Cortex of kidney (tissue), 1 donor: ENCODE data around the gene EXOSC7.
"Not testable (repeated sequence)": the region's sequence is repeated elsewhere in the genome, so short reads cannot be mapped to it uniquely, and the experiment has no call there.

ENCODE experiments used
- DNase-seq: peaks from one replicate; lab custom pipeline; 2025; lab: John Stamatoyannopoulos, UW

Gene EXOSC7

DNA sequence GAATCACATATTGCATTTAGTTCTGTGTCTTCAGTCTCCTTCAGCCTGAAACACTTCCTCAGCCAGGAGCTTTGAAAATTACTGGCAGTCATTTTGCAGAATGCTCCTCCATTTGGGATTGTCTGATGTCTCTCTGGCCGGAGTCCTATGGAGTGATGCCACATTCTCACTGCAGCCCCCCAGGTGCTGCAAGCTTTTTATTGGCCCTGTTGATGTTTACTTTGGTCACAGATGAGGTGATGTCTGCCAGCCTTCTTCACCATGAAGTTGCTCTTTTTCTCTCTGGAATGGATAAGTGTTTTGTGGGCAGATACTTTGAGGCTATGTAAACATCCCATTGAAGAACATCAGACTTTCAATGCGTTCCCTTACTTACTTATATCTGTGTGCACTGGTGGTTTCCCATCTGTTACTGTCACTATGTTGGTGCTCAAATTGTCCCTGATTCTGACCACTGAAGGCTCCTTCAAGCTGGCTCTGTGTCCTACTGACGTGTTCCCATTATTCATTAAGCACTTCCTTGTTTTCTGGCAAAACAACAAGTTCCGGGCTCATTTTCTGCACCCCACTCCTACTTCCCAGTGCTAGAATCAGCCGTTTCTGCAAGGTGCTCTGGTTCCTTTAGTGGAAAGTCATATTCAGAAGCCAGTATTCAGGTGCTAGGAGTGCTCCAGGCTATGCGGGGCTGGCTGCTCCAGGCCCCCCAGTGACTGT lies 48.7 kb downstream of the EXOSC7 start:
- DNase-seq, result no peak

DNA sequence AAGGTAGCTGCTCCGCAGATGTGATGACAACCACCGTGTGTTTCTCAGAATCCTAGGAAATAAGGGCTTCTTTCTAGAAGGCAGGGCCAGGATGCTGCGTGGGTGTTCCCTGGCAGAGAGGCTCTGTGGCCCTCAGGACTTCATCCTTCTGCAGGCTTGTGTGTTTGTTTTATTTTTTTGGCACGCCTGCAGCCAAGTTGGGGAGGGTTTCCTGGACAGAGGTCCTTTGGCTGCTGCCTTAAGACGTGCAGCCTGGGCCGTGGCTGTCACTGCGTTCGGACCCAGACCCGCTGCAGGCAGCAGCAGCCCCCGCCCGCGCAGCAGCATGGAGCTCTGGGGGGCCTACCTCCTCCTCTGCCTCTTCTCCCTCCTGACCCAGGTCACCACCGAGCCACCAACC lies 50.0 kb downstream of the EXOSC7 start, which contains the start of gene CLEC3B:
Gene CLEC3B (plus strand): TSS at position 266 of the 400 bp plus-strand sequence. CDS start 60 bp downstream, at position 326.
- no peak for DNase-seq

GRCh38 chr3:45026957-45027356 lies 50.9 kb downstream of the EXOSC7 start:
- DNase-seq, result no peak

GRCh38 chr3:45027441-45027840 lies 51.4 kb downstream of the EXOSC7 start:
- DNase-seq, result no peak

GRCh38 chr3:45029216-45029615 lies 53.2 kb downstream of the EXOSC7 start:
- DNase-seq, result no peak

DNA sequence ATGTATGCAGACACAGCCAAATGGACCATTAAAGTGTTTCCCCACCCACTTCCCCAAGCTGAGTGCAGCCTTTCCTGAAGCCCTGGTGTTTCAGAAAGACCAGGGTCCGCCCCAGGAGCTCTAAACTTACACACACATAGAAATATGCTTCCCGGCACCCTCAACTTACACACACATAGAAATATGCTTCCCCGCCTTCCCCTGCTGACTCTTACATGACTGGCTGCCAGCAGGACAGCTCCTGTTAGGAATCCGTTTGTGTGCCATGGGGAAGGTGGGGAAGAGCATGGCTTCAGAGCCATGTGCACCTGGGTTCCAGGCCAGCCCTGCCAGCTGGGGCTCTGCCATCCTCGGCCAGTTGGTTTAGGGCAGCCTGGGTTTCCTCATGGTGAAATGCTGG lies 53.6 kb downstream of the EXOSC7 start:
- DNase-seq, result no peak

DNA sequence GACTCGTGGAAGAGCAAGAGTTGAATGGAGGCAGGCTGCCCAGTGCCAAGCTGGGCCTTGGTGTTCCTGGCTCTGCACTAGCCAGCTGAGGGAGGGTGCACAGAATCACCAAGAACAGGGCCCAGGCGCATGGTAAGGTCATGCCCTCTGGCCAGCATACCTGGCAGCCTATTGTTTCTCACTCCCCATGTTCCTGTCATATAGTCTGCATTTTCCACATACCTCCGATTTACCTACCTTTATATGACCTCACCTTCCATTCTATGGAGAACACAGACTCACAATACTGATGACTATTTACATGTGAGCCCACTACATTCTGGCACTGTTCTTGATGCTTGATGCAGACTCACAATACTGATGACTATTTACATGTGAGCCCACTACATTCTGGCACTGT lies 55.5 kb downstream of the EXOSC7 start:
- DNase-seq, result no peak

GRCh38 chr3:45032113-45032512 lies 56.1 kb downstream of the EXOSC7 start:
- no peak for DNase-seq

- no peak for DNase-seq
These were observed 57.7 kb downstream of the EXOSC7 start for GRCh38 chr3:45033791-45034190.

DNA sequence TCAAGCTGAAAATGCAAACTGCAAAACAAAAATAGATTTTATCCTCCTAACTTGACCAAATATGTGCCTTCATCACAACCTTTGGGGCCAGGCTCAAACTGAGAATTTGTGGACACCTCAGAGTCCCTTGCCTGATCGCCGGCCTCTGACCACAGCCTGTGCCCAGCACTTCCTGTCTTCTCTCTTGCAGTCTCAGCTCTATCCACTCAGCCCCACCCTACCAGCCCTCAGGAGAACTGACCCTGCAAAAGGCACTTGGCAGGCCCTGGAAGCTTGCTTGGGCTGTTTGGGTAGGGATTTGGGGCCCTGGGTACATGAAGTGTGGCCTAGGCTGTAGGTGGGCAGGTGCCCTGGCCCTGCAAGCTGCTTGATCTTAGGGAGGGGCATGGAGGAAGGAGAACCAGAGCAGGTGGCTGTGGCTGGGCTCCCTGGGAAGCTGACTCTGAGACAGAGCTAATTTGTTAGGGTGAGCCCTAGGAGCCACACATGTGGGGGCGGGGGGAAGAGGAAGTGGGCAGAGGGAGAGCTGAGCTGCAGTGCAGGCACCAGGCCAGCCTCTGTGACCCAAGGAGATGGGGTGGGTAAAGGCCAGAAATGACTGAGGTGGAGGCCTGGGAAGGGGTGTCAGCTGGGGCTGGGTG lies 58.7 kb downstream of the EXOSC7 start:
- no peak for DNase-seq

- no peak for DNase-seq
These were observed 59.6 kb downstream of the EXOSC7 start for GRCh38 chr3:45035441-45036301.

- no peak for DNase-seq
These were observed 61.8 kb downstream of the EXOSC7 start for GRCh38 chr3:45037720-45038455.

DNA sequence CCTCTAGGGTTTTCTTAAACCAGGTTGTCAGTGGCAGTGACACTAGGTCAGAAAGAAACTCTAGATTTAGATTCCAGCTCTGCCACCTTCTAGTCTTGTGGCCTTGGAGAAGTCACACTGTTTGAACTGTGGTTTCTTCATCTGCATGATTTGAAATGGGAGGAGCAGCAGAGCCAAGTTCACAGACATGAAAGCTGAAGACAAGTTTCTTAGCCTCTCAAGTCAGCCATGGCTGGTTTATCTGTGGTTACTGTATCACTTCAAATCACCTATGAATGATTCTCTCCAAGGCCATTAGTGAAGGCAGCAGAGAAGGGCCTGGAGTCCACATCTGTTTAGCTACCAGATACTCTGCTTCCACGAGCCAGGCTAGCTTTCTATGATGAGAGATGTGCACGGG lies 65.6 kb downstream of the EXOSC7 start:
- no peak for DNase-seq

- DNase-seq, result no peak
These were observed 66.1 kb downstream of the EXOSC7 start for GRCh38 chr3:45042162-45042561.

GRCh38 chr3:45043728-45044299 lies 67.8 kb downstream of the EXOSC7 start:
- no peak for DNase-seq

DNA sequence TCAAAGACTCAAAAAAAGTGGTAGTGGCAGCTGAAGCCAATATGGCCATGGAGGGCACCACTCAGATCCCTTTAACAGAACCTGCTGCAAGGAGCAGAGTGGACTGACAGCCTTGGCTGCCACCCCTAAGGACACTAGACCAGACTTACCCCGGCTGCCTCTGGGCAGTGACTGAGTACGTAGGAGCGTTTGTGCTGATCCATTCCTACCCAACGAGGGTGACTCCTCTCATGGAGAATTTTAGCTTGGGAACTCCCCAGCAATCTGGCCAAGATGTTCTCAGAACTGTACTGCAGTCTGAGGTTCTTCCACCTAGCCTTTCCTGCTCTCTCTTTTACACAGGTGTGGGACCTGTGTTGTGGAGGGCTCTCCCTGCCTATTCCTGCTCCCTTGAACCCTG lies 72.2 kb downstream of the EXOSC7 start:
- DNase-seq, result no peak

- DNase-seq, result no peak
These were observed 73.8 kb downstream of the EXOSC7 start for GRCh38 chr3:45049807-45050206.

DNA sequence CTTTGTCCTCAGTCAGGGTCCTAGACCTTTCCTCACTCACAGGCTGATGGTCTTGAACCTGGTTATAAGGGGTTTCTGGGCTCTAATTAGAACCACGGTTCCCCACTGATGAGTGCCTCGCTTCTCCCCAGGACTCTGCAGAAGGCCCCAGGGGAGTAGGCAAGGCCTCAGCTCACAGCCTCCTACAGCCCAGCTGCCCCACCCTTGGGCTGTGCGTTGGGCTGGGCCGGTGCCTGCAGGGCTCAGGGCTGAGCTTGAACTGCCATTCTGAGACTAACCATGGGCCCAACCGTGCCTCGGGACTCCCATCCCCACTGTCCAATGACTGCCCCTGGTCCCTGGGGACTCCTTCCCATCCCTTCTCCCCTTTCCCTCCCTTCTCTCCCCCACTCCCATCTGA lies 75.6 kb downstream of the EXOSC7 start:
- no peak for DNase-seq

GRCh38 chr3:45053805-45054195 lies 77.8 kb downstream of the EXOSC7 start:
- DNase-seq, result not testable (repeated sequence)

DNA sequence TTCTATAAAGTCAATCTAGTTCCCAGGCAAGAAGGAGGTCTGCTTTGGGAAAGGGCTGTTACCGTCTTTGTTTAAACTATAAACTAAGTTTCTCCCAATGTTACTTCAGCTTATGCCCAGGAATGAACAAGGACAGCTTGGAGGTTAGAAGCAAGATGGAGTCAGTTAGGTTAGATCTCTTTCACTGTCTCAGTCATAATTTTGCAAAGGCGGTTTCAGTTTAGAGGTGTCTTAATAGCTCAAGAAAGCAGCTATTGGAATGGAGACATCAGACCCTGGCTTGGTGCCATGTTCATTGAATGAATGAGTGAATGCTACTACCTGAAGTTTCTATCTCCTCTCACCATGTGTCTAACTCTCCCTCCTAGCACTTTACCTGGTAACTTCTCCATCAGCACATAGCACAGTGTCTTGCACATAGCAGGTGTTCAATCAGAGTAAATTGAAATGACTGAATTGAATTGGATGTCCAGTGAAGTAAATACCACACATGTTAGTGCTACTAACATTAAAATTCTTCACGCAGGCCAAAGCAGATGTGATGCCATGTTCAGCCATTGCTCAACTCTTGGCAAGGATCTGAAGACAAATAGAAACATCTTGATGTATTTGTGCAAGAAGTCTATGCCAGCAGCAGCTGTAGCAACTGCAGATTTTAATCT lies 78.3 kb downstream of the EXOSC7 start:
- no peak for DNase-seq

DNA sequence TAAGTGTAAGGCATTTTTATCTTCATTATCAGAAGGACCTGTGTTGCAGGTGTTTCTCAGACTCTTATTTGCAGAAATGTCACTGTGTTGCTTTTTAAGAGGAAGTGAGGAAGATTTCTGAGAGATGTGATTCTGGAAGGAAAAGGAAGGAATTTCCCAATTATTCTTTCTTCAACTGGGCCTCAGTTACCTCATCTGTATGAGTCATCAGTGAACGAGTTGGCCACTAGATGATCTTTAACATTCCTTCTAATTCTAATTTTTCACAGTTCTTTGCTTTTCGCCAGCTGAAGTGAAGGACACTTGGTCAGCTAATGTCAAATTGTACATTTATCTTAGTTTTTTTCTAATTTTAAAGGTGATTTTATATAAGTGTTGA lies 79.0 kb downstream of the EXOSC7 start:
- DNase-seq, result no peak
